Stimulated activated naive CD8-positive, alpha-beta T cell treated with anti-CD3 and anti-CD28 coated beads, Interleukin-15, amount 100 ng/mL, for 72 hours (primary cell): ENCODE results near the gene NOC2L.

Experiments used
- ATAC-seq: fragments of 150-1000 bp; cut with Tn5 transposase; 2 replicates; pipeline ENCODE4 v1.10.0; 2021; ENCODE audit warnings: mild to moderate bottlenecking, moderate library complexity
- DNase-seq, 2 donors: peaks; one replicate each; pipeline ENCODE4 v3.0.0; 2021 to 2022
- H3K27ac Mint-ChIP-seq, 2 donors: one replicate each; pipeline ENCODE4 v1.8.0; 2022; ENCODE audit warnings: mild to moderate bottlenecking in 2 of 2, mixed read lengths in 2 of 2, moderate library complexity in 2 of 2
- H3K27me3 Mint-ChIP-seq: one replicate; pipeline ENCODE4 v1.8.0; 2022; ENCODE audit warnings: mixed read lengths
- H3K4me1 Mint-ChIP-seq: one replicate; pipeline ENCODE4 v1.8.0; 2022; ENCODE audit warnings: mild to moderate bottlenecking, mixed read lengths
- H3K4me3 Mint-ChIP-seq, 2 donors: one replicate each; pipeline ENCODE4 v1.8.0; 2022; ENCODE audit warnings: mild to moderate bottlenecking in 2 of 2, mixed read lengths in 2 of 2, moderate library complexity in 1 of 2
- H3K9me3 Mint-ChIP-seq, 2 donors: one replicate each; pipeline ENCODE4 v1.8.0; 2022; ENCODE audit warnings: mixed read lengths in 2 of 2

Gene NOC2L

GRCh38 chr1:925561-926421 is 33.3 kb downstream of the NOC2L start:
- no peaks in the 10 kb centered on the region for H3K9me3 Mint-ChIP-seq
- ATAC-seq (no peak), DNase-seq (no peak)
- peak overlapping the region; percentile 6 to 35 for H3K4me3 Mint-ChIP-seq
- peaks cover 25% of the 10 kb centered on the region for H3K4me1 Mint-ChIP-seq
- peaks cover 88% of the 10 kb centered on the region for H3K27me3 Mint-ChIP-seq
- no peak overlapping the region for H3K27ac Mint-ChIP-seq

DNA sequence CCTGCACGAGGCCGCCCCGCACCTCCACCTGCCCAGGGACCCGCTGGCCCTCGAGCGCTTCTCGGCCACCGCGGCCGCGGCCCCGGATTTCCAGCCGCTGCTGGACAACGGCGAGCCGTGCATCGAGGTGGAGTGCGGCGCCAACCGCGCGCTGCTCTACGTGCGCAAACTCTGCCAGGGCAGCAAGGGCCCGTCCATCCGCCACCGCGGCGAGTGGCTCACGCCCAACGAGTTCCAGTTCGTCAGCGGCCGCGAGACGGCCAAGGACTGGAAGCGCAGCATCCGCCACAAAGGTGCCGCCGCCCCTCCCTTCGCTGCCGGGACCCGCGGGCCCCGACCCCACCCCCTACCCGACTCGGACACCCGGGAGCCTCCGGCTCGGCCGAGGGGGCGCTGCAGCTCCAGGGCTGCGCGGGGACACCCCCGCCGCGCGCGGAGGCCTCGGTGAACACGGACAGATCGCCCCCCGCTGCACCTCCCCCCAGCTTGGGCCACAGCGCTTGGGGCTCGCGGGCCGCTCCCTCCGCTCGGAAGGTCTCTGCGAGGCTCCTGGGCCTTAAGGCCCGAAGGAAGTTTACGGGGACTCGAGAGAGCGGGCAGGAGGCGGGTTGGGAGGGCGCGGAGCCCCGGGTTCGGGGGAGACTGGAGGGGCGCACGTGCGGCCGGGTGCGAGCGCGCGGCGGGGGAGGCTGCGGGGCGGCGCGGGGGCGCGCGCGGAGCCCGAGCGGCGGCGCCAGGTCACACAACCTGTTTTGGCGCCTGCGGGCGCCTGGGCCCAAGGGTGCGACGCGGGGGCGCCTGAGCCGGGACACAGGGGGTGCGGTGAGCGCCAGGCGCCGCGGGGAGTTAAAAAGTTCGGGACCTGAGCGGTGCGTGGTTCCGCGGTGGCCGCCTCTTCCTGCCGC is 34.1 kb downstream of the NOC2L start:
- Mint-ChIP-seq H3K27ac (no peak overlapping the region), H3K4me3 (peak overlapping the region; percentile 47 to 57), H3K9me3 (no peaks in the 10 kb centered on the region), H3K4me1 (peaks cover 32% of the 10 kb centered on the region), H3K27me3 (peaks cover 88% of the 10 kb centered on the region)
- ATAC-seq, result no peak
- DNase-seq, result no peak

DNA sequence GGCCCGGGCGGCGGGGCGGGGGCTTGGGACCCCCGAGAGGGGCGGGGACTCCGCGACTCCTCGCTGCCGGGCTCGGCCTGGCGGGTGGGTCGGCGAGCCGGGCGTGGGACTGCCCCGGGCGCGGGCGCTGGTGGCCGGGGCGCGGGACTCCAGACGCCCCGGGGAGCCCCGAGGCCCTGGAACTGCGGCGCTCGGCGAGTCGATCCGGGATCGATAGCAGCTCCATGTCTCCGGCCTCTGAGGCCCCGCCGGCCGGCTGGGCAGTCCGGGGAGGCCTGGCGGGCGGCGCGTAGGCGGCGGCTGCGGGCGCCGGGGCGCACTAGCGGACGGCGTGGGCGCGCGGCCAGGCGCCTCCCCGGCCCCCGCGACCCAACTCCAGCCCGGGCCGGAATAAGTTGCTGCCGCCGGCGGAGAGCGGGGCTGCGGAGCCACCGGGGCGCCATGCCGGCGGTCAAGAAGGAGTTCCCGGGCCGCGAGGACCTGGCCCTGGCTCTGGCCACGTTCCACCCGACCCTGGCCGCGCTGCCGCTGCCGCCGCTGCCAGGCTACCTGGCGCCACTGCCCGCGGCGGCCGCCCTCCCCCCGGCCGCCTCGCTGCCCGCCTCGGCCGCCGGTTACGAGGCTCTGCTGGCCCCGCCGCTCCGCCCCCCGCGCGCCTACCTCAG is 34.9 kb downstream of the NOC2L start:
- Mint-ChIP-seq H3K9me3 (no peaks in the 10 kb centered on the region), H3K4me3 (no peak overlapping the region), H3K4me1 (peaks cover 32% of the 10 kb centered on the region), H3K27me3 (peaks cover 88% of the 10 kb centered on the region), H3K27ac (no peak overlapping the region)
- no peak for DNase-seq
- peak; percentile 19 for ATAC-seq

GRCh38 chr1:923131-923990 is 35.7 kb downstream of the NOC2L start, which contains the start of gene SAMD11:
Gene SAMD11, plus strand, starts transcription at chr1:923923. Its CDS starts 509 bp downstream, at chr1:924432.
- H3K27ac Mint-ChIP-seq, result no peak within 1 kb of the TSS
- ATAC-seq (peak; percentile 55), DNase-seq (peak; percentile 71 to 75)
- H3K4me3 Mint-ChIP-seq, result peak within 1 kb of the TSS; percentile 64 to 71
- no peaks in the 10 kb centered on the region for H3K9me3 Mint-ChIP-seq
- H3K4me1 Mint-ChIP-seq, result peaks cover 32% of the 10 kb centered on the region
- H3K27me3 Mint-ChIP-seq, result peaks cover 88% of the 10 kb centered on the region

GRCh38 chr1:921011-921837 is 37.8 kb downstream of the NOC2L start:
- no peak overlapping the region for H3K4me3 Mint-ChIP-seq

DNA sequence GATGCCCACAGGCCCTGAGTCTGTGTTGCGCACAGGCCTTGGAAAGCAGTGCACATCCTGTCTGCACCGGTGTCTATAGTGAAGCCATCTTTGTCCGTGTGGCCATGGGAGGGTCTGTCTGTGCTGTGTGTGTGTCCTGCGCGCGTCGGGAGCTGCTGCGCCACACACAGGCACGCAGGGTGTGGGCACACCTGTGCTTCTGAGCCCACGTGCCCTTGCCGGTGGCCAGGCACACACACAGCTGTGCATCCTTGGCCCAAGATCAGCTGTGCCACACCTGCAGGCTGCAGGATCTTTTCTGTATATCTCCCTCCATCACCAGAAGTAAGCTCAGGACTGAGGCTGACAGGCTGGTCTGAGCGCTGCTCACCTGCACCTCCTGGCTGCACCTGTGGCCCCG is 38.5 kb downstream of the NOC2L start:
- DNase-seq, result no peak
- H3K27ac Mint-ChIP-seq, result no peak overlapping the region
- no peak overlapping the region for H3K4me3 Mint-ChIP-seq
- no peaks in the 10 kb centered on the region for H3K9me3 Mint-ChIP-seq
- H3K27me3 Mint-ChIP-seq, result peaks cover 83% of the 10 kb centered on the region
- ATAC-seq, result no peak
- peaks cover 27% of the 10 kb centered on the region for H3K4me1 Mint-ChIP-seq

More at GRCh38 chr1:921011-921837, 37.8 kb downstream of the NOC2L start:
- DNase-seq (no peak), ATAC-seq (peak; percentile 68)
- peak overlapping the region in 1 of 2 donors; percentile 51 for H3K27ac Mint-ChIP-seq
- peaks cover 83% of the 10 kb centered on the region for H3K27me3 Mint-ChIP-seq
- H3K9me3 Mint-ChIP-seq, result no peaks in the 10 kb centered on the region
- peaks cover 32% of the 10 kb centered on the region for H3K4me1 Mint-ChIP-seq

- no peak overlapping the region for H3K27ac Mint-ChIP-seq
- ATAC-seq, result no peak
- DNase-seq, result no peak
- peaks cover 27% of the 10 kb centered on the region for H3K4me1 Mint-ChIP-seq
- no peak overlapping the region for H3K4me3 Mint-ChIP-seq
- H3K9me3 Mint-ChIP-seq, result no peaks in the 10 kb centered on the region
- H3K27me3 Mint-ChIP-seq, result peaks cover 83% of the 10 kb centered on the region
Observed at GRCh38 chr1:920010-920409, 39.0 kb downstream of the NOC2L start.

DNA sequence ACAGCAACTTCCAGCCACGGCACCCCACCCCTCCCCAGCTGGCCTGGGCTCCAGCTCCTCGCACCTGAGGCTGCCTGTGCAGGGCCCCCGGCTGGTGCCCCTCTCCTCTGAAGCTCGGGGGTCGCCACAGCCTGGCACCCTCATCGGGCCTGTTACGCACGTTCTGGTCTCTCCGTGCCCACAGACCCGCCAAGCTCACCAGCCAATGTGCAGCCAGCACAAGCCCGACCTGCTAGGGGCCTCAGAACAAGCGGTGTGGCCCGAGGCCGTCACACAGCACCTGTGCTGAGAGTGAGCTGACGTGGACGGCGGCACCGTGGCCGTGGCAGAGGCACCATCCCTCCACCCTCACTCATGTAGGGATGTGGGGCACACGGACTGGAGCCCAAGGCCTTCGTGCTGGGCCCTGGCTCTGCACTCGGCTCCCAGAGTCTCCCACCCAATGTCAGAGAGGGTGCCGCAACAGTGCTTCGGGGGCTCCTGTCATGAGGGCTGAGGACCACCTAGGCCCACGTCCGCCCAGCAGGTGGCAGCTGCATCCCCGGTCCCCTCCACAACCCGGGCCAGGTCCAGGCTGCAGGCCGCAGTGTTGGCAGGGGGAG is 39.7 kb downstream of the NOC2L start:
- no peak for ATAC-seq
- Mint-ChIP-seq H3K27me3 (peaks cover 85% of the 10 kb centered on the region), H3K4me3 (no peak overlapping the region), H3K27ac (no peak overlapping the region), H3K9me3 (no peaks in the 10 kb centered on the region), H3K4me1 (peaks cover 24% of the 10 kb centered on the region)
- DNase-seq, result no peak

DNA sequence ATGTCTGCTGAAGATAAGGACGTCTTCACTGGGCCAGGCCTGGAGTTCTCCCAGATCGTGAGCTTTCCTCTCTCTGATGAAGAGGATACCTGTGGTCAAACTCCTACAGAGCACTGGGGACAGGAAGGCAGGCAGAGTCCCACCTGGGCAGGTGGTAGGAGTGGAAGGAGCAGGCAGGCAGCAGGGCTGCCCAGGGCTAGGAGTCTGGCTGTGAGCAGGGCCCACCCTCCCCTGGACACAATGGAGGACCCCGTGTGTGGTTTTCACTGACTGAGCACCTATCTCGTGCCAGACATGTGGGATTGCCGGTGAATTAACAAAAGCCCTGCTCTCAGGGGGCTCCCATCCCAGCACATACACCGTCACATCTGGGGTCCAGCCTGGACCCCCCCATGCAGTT is 40.2 kb downstream of the NOC2L start:
- H3K9me3 Mint-ChIP-seq, result no peaks in the 10 kb centered on the region
- H3K27me3 Mint-ChIP-seq, result peaks cover 90% of the 10 kb centered on the region
- H3K27ac Mint-ChIP-seq, result no peak overlapping the region
- H3K4me1 Mint-ChIP-seq, result peaks cover 24% of the 10 kb centered on the region
- DNase-seq (no peak), ATAC-seq (no peak)
- H3K4me3 Mint-ChIP-seq, result no peak overlapping the region

GRCh38 chr1:918353-918752 is 40.7 kb downstream of the NOC2L start:
- no peaks in the 10 kb centered on the region for H3K9me3 Mint-ChIP-seq
- ATAC-seq (no peak), DNase-seq (no peak)
- peaks cover 22% of the 10 kb centered on the region for H3K4me1 Mint-ChIP-seq
- H3K27ac Mint-ChIP-seq, result no peak overlapping the region
- no peak overlapping the region for H3K4me3 Mint-ChIP-seq
- H3K27me3 Mint-ChIP-seq, result peaks cover 92% of the 10 kb centered on the region

DNA sequence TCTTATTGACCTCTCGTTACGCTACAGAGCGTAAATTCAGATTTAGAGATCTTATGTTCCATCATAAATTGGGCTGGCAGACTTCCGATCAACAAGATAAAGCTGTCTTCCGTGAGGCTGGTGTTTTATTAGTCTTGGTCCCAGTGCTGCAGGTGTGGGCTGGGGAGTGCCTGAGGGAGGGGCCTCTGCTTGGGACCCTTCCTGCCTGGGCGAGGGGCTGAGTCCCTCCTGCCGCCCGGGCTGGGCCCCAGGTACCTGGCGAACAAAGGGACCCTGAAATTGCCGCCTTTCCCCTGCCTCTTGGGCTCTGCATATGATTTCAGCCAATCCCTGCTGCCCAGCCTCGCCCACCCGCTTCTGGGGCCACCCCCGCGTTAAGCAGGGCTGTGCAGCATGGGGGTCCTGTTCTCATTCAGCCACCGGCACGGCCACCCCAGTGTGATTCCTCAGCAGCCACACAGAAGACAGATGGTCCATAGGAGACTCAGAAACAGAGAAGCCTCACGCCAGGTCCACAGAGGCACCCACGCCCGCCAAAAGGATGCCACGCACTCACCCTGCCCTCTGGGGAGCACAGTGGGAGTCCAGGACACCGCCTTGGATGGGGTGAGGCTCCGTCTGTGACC is 41.5 kb downstream of the NOC2L start:
- H3K4me3 Mint-ChIP-seq, result no peak overlapping the region
- DNase-seq, result no peak
- no peak overlapping the region for H3K27ac Mint-ChIP-seq
- H3K9me3 Mint-ChIP-seq, result no peaks in the 10 kb centered on the region
- ATAC-seq, result no peak
- peaks cover 17% of the 10 kb centered on the region for H3K4me1 Mint-ChIP-seq
- H3K27me3 Mint-ChIP-seq, result peaks cover 92% of the 10 kb centered on the region

- H3K4me3 Mint-ChIP-seq, result no peak overlapping the region
- H3K27ac Mint-ChIP-seq, result no peak overlapping the region
- ATAC-seq, result no peak
- no peak for DNase-seq
- peaks cover 17% of the 10 kb centered on the region for H3K4me1 Mint-ChIP-seq
- H3K9me3 Mint-ChIP-seq, result no peaks in the 10 kb centered on the region
- H3K27me3 Mint-ChIP-seq, result peaks cover 92% of the 10 kb centered on the region
Observed at GRCh38 chr1:917076-917459, 42.0 kb downstream of the NOC2L start.
